Testis (tissue), 3 donors: Measurements from ENCODE around the gene FEN1. TPM values are rescaled to one million over a fixed set of nuclear protein-coding genes. Genes with fewer than 3 reads are reported as not detected.
A peak's percentile ranks its signal among the peaks of the same experiment; 100 is the strongest.

Experiments used
- DNase-seq: peaks from one replicate; pipeline ENCODE4 v3.0.0-alpha.2; 2019
- H3K27ac ChIP-seq, 2 donors: fragments of 200-600 bp; sonication (generic); one replicate each; pipeline ENCODE4 v1.5.1; 2019
- H3K27me3 ChIP-seq: fragments of 200-600 bp; sonication (generic); one replicate; pipeline ENCODE4 v1.5.1; 2019
- H3K36me3 ChIP-seq: fragments of 200-600 bp; sonication (generic); one replicate; pipeline ENCODE4 v1.5.1; 2017; ENCODE audit warnings: low read depth; ENCODE audit errors: missing control alignments
- H3K4me1 ChIP-seq: fragments of 200-600 bp; sonication (generic); one replicate; pipeline ENCODE4 v1.5.1; 2019
- H3K4me3 ChIP-seq, 2 donors: fragments of 200-600 bp; sonication (generic); one replicate each; pipeline ENCODE4 v1.5.1; 2017 to 2019
- H3K9me3 ChIP-seq: fragments of 200-600 bp; sonication (generic); one replicate; pipeline ENCODE4 v1.5.1; 2017
- CTCF ChIP-seq, 3 experiments: fragments of 450-650 bp in 2 of 3; fragments of 200-600 bp in 1 of 3; sonication (generic) in 1 of 3; IDR thresholded peaks; one replicate each; pipeline ENCODE4 v1.5.1; 2016 to 2019; ENCODE audit warnings: antibody characterized with exemption in 3 of 3, mild to moderate bottlenecking in 2 of 3, moderate library complexity in 1 of 3
- POLR2A ChIP-seq: fragments of 450-650 bp; IDR thresholded peaks from one replicate; pipeline ENCODE4 v1.6.1; 2017; ENCODE audit warnings: antibody characterized with exemption, mild to moderate bottlenecking, moderate library complexity
- WGBS, 2 donors: methylation state at CpG; one replicate each; pipeline ENCODE4 v1.1.5; 2018; 5-methylcytosine and 5-hydroxymethylcytosine counted together
- intact Hi-C: fragments of 100-400 bp; cut with DNase I; formaldehyde crosslinking; loops from one replicate; pipeline ENCODE4 v1.15.1; 2023; ENCODE audit warnings: low total_unique reads
- microRNA counts, 2 donors: library from miRNA; unstranded; fragments of <30 nt; microRNA quantifications; one replicate each; lab custom pipeline; 2016
- polyA plus RNA-seq: library from polyadenylated mRNA; stranded (reverse); fragments of 350-450 nt; fragmentation: Illumina TruSeq; extraction: RNeasy Lipid Tissue Mini Kit (QIAGEN cat#74804); gene quantifications from one replicate; pipeline ENCODE4 v1.2.3, GENCODE V29; 2014; ENCODE audit warnings: low read depth, low replicate concordance; ENCODE audit not compliant: insufficient read depth
- total RNA-seq, 2 donors: library from RNA; depleted of rRNA; stranded (reverse); fragments of >200 nt; gene quantifications; one replicate each; pipeline ENCODE4 v1.2.3, GENCODE V29; 2016

Gene FEN1
- total and polyA plus RNA-seq, 3 donors from 2014 or later: 22.7 to 31.5 (median 27.3) TPM

- H3K27me3 ChIP-seq: no peaks in the 10 kb centered on the region
- 65 to 80% methylated on average over 2 to 7 of the region's 7 CpGs for WGBS, 2 donors
- H3K9me3 ChIP-seq: no peaks in the 10 kb centered on the region
- intact Hi-C loops: no loop called here
- peaks cover 38% of the 10 kb centered on the region for H3K4me1 ChIP-seq
- H3K27ac ChIP-seq: peak overlapping the region in 1 of 2 donors; percentile 61
- H3K36me3 ChIP-seq: no peaks in the 10 kb centered on the region
- no peak for DNase-seq
- no peak overlapping the region for H3K4me3 ChIP-seq
- TF ChIP-seq CTCF (IDR thresholded peaks at IDR 0.05) (no peak), POLR2A (no peak)
Observed at GRCh38 chr11:61842528-61842820, 49.8 kb downstream of the FEN1 start.

GRCh38 chr11:61844909-61845565, 52.3 kb downstream of the FEN1 start:
- TF ChIP-seq CTCF (IDR thresholded peaks at IDR 0.05) (no peak), POLR2A (no peak)
- WGBS, 2 donors: 62 to 75% methylated on average over 11 to 16 of the region's 16 CpGs
- Histone ChIP-seq H3K27ac (peak overlapping the region; percentile 50 to 71), H3K9me3 (no peaks in the 10 kb centered on the region), H3K27me3 (no peaks in the 10 kb centered on the region), H3K4me3 (no peak overlapping the region), H3K4me1 (peaks cover 38% of the 10 kb centered on the region), H3K36me3 (no peaks in the 10 kb centered on the region)
- DNase-seq: no peak
- intact Hi-C loops: no loop called here

- Histone ChIP-seq H3K9me3 (no peaks in the 10 kb centered on the region), H3K4me3 (no peak overlapping the region), H3K4me1 (peaks cover 44% of the 10 kb centered on the region), H3K27me3 (no peaks in the 10 kb centered on the region), H3K36me3 (no peaks in the 10 kb centered on the region), H3K27ac (peak overlapping the region; percentile 10 to 71)
- 68 to 73% methylated on average over 10 of the region's 10 CpGs for WGBS, 2 donors
- intact Hi-C loops: no loop called here
- TF ChIP-seq POLR2A (no peak), CTCF (IDR thresholded peaks at IDR 0.05) (no peak)
- DNase-seq: no peak
Observed at GRCh38 chr11:61846362-61847020, 53.8 kb downstream of the FEN1 start.

MicroRNAs encoded within 50 kb of the gene (microRNA counts, 767-probe panel; counts per million panel counts)
- microRNA hsa-miR-1908 (lab: Ali Mortazavi, UCI): 0 to 152 counts per million in 2 donors
- 0 to 152 counts per million in 2 donors for microRNA hsa-miR-611 (lab: Ali Mortazavi, UCI)

Other genes starting within 250 kb of the FEN1 start
- 1 to 10 TPM; 8.7 to 9.0 TPM for gene SYT7, start 211.8 kb upstream of the FEN1 start, total RNA-seq
- gene SYT7, start 211.8 kb upstream of the FEN1 start, polyA plus RNA-seq: 5.9 TPM
- 1 to 10 TPM; 7.1 to 8.3 TPM for gene DAGLA, start 112.5 kb upstream of the FEN1 start, total RNA-seq
- 5.1 TPM for gene DAGLA, start 112.5 kb upstream of the FEN1 start, polyA plus RNA-seq
- 10 to 100 TPM in 1 of 2 donors, 1 to 10 TPM in 1; 9.2 to 10.7 TPM for gene MYRF, start 40.3 kb upstream of the FEN1 start, total RNA-seq
- gene MYRF, start 40.3 kb upstream of the FEN1 start, polyA plus RNA-seq: 15.2 TPM
- 10 to 100 TPM; 46.7 to 55.6 TPM for gene TMEM258, start 312 bp upstream of the FEN1 start, total RNA-seq
- gene TMEM258, start 312 bp upstream of the FEN1 start, polyA plus RNA-seq: 162 TPM
- gene FADS1, start 24.1 kb downstream of the FEN1 start, total RNA-seq: 10 to 100 TPM; 24.5 to 39.8 TPM
- 21.1 TPM for gene FADS1, start 24.1 kb downstream of the FEN1 start, polyA plus RNA-seq
- gene FADS2, start 35.4 kb downstream of the FEN1 start, total RNA-seq: 100 to 1,000 TPM in 1 of 2 donors, 10 to 100 TPM in 1; 73.5 to 123 TPM
- gene FADS2, start 35.4 kb downstream of the FEN1 start, polyA plus RNA-seq: 80.8 TPM
- 10 to 100 TPM; 50.6 to 88.5 TPM for gene FADS3, start 98.6 kb downstream of the FEN1 start, total RNA-seq
- 20.5 TPM for gene FADS3, start 98.6 kb downstream of the FEN1 start, polyA plus RNA-seq
- gene RAB3IL1, start 124.7 kb downstream of the FEN1 start, total RNA-seq: 10 to 100 TPM; 57.7 to 65.8 TPM
- 88.2 TPM for gene RAB3IL1, start 124.7 kb downstream of the FEN1 start, polyA plus RNA-seq
- 10 to 100 TPM; 21.0 to 33.4 TPM for gene BEST1, start 157.4 kb downstream of the FEN1 start, total RNA-seq
- gene BEST1, start 157.4 kb downstream of the FEN1 start, polyA plus RNA-seq: 9.2 TPM
- 1,000 to 10,000 TPM; 1,162 to 1,419 TPM for gene FTH1, start 174.7 kb downstream of the FEN1 start, total RNA-seq
- gene FTH1, start 174.7 kb downstream of the FEN1 start, polyA plus RNA-seq: 2,237 TPM